ENCODE measurements around the gene CTRB2. TPM values are rescaled to one million over a fixed set of nuclear protein-coding genes. Genes with fewer than 3 reads are reported as not detected.
"Not testable (repeated sequence)": the region's sequence is repeated elsewhere in the genome, so short reads cannot be mapped to it uniquely, and the experiment has no call there.

CTRB2 gene
- total and polyA plus RNA-seq, 2 of the 8 experiments (the other 6 are each of a cell fraction or from before 2014, with no cell fraction given) = not detected

DNA sequence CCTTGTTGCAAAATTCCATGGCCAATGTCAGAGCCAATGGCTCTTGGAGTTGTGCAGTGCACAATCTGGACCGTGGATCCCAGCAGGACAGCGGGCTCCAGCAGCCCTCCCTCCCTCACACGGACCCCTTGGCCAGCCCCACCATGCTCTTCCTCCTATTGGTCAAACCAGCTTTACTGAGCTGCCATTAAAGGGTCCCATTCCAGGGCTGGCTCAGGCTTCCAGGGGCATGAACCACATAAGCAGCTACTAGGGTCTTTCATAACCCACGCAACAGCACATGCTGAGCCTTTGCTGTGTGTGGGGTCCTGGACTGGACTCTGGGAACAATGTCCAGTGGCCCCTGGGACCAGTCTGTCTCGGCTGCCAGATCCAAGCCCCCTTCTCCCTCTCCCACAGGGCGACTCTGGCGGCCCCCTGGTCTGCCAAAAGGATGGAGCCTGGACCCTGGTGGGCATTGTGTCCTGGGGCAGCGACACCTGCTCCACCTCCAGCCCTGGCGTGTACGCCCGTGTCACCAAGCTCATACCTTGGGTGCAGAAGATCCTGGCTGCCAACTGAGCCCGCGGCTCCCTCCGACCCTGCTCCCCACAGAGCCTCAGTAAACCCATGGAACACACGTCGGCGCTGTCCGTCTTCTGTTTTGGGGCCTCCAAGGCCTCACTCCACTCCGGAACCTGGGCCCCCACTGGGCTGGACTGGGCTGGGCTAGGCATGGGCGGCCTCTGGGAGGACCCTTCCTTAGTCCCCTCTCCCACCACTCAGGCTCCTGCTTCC is 17.5 kb upstream of the CTRB2 start (continued):
- TF ChIP-seq PHF8 (conservative IDR thresholded peaks at IDR 0.05; ENCODE audit: low read depth, low read length) = no peak

DNA sequence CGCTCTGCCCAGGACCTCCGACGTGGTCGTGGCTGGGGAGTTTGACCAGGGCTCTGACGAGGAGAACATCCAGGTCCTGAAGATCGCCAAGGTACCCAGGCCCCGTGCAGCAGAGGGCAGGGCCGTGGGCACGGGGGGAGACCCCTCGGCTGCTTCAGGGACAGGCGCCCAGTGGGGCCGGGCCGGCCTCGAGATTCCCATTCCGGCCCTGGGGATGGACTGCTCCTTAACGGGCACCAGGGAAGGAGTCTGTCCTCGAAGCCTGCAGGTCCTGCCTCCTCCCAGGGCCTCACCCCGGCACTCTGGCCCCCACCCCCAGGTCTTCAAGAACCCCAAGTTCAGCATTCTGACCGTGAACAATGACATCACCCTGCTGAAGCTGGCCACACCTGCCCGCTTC is 16.2 kb upstream of the CTRB2 start:
- H4K5ac ChIP-seq (ENCODE audit: insufficient read length, low read depth, low read length); H3K18ac ChIP-seq (ENCODE audit: extremely low read depth, low read length); H2AK5ac ChIP-seq (ENCODE audit: low read depth, low read length); H4K20me1 ChIP-seq (replicated peaks in 1 of 2; ENCODE audit: control insufficient read depth in 1 of 2, insufficient read depth in 2 of 2, low read length in 2 of 2); H2BK15ac ChIP-seq (ENCODE audit: low read length); FAIRE-seq; H3K23ac ChIP-seq (ENCODE audit: insufficient read length); H2AFZ ChIP-seq (ENCODE audit: low read length); H4K91ac ChIP-seq (replicated peaks; ENCODE audit: insufficient read length, low read length); H3K56ac ChIP-seq (replicated peaks; ENCODE audit: insufficient read length, low read depth, low read length); H3K27me3 ChIP-seq (replicated peaks in 1 of 4; ENCODE audit: control insufficient read depth in 3 of 4, extremely low read depth in 1 of 4, insufficient read depth in 3 of 4, low read length in 3 of 4); H3K27ac ChIP-seq (ENCODE audit: low read depth, low read length); H3K4ac ChIP-seq (replicated peaks; ENCODE audit: insufficient read length, low read depth, low read length); H3K4me2 ChIP-seq (ENCODE audit: insufficient read depth in 1 of 2, low read depth in 2 of 2, low read length in 2 of 2); H2BK120ac ChIP-seq (replicated peaks; ENCODE audit: low read depth, low read length); H3K79me2 ChIP-seq (ENCODE audit: control insufficient read depth in 1 of 2, insufficient read depth in 2 of 2, low read length in 2 of 2); H2BK12ac ChIP-seq (ENCODE audit: low read depth, low read length); H3K79me1 ChIP-seq (ENCODE audit: low read depth, low read length); H2BK5ac ChIP-seq (ENCODE audit: low read depth, low read length); H2BK20ac ChIP-seq (ENCODE audit: low read length); H3K9me3 ChIP-seq (ENCODE audit: insufficient read depth in 2 of 2, low read depth in 1 of 2, low read length in 1 of 2); H3K4me3 ChIP-seq (ENCODE audit: extremely low read depth in 1 of 4, insufficient read depth in 2 of 4, low read depth in 3 of 4, low read length in 4 of 4); H4K8ac ChIP-seq (ENCODE audit: extremely low read depth, insufficient read depth, low read length); H3K14ac ChIP-seq (ENCODE audit: insufficient read length); H3K36me3 ChIP-seq (ENCODE audit: control insufficient read depth in 2 of 4, insufficient read depth in 4 of 4, low read length in 3 of 4); H3K4me1 ChIP-seq (replicated peaks in 1 of 4; ENCODE audit: control insufficient read depth in 3 of 4, insufficient read depth in 4 of 4, low read length in 3 of 4); DNase-seq (ENCODE audit: low read depth in 1 of 2, low spot score in 2 of 2); H3K9ac ChIP-seq (replicated peaks in 1 of 4; ENCODE audit: extremely low read depth in 1 of 4, low read depth in 3 of 4, low read length in 3 of 4); H3K23me2 ChIP-seq (ENCODE audit: low read depth, low read length): not testable (repeated sequence)
- 88% methylated on average over 6 of the region's 20 CpGs; no CpG with 5 or more reads in 1 of the 2 experiments for WGBS, 2 experiments (ENCODE audit: extremely low coverage in 1 of 2, insufficient coverage in 1 of 2, insufficient read length in 1 of 2, insufficient replicate concordance in 2 of 2, low coverage in 1 of 2, low lambda C conversion rate in 2 of 2, missing lambda C conversion rate in 1 of 2)
- POLR2A ChIA-PET (ENCODE audit: partially characterized antibody) = interaction anchor here (2.2 kb wide), 1 partner anchor 19 kb away, joined by 9 read pairs; no protein-coding TSS in a partner anchor
- CTCF ChIA-PET (ENCODE audit: partially characterized antibody) = interaction anchor here (1.3 to 15.0 kb wide), 2 partner anchors 11 to 23 kb away, joined by 3 to 157 read pairs; no protein-coding TSS in a partner anchor
